Astrocyte (in vitro differentiated cells and primary cell): ENCODE measurements around the gene DYRK4. TPM values are rescaled to one million over a fixed set of nuclear protein-coding genes. Genes with fewer than 3 reads are reported as not detected.

Experiments
- DNase-seq: peaks from one replicate; pipeline ENCODE4 v3.0.0-alpha.2; 2010; ENCODE audit warnings: low read depth
- FAIRE-seq: peaks from 2 replicates; lab custom pipeline; 2011; peaks lifted over from hg19 to GRCh38; lab: Jason Lieb, UNC
- H2AFZ ChIP-seq: 2 replicates; pipeline ENCODE4 v1.6.0; 2012; ENCODE audit warnings: low read depth, low read length, inconsistent platforms
- H3K27ac ChIP-seq: 2 replicates; pipeline ENCODE4 v1.5.1; 2011; ENCODE audit warnings: low read depth, low read length, inconsistent platforms
- H3K27me3 ChIP-seq: 2 replicates; pipeline ENCODE4 v1.6.0; 2011; ENCODE audit warnings: low read length, inconsistent platforms; ENCODE audit not compliant: insufficient read depth
- H3K36me3 ChIP-seq: 2 replicates; pipeline ENCODE4 v1.5.1; 2011; ENCODE audit warnings: low read length, inconsistent platforms; ENCODE audit not compliant: insufficient read depth
- H3K4me1 ChIP-seq: 2 replicates; pipeline ENCODE4 v1.5.1; 2011; ENCODE audit warnings: low read length, inconsistent platforms; ENCODE audit not compliant: insufficient read depth
- H3K4me2 ChIP-seq: 2 replicates; pipeline ENCODE4 v1.6.0; 2012; ENCODE audit warnings: low read length, inconsistent platforms
- H3K4me3 ChIP-seq: 2 replicates; pipeline ENCODE4 v1.5.1; 2011; ENCODE audit warnings: low read depth, mild to moderate bottlenecking, low read length, inconsistent platforms; ENCODE audit not compliant: insufficient read depth
- H3K79me2 ChIP-seq: 2 replicates; pipeline ENCODE4 v1.6.0; 2012; ENCODE audit warnings: mild to moderate bottlenecking, low read length, inconsistent platforms; ENCODE audit not compliant: insufficient read depth
- H3K9ac ChIP-seq: 2 replicates; pipeline ENCODE4 v1.6.0; 2012; ENCODE audit warnings: mild to moderate bottlenecking, low read length, inconsistent platforms
- H3K9me3 ChIP-seq: 2 replicates; pipeline ENCODE4 v1.5.1; 2012; ENCODE audit warnings: low read depth, mild to moderate bottlenecking, low read length, inconsistent platforms; ENCODE audit not compliant: insufficient read depth
- H4K20me1 ChIP-seq: 2 replicates; pipeline ENCODE4 v1.6.0; 2012; ENCODE audit warnings: low read length, inconsistent platforms; ENCODE audit not compliant: insufficient read depth
- H3K27ac Mint-ChIP-seq: one replicate; pipeline ENCODE4 v1.8.0; 2021; ENCODE audit warnings: mild to moderate bottlenecking, mixed read lengths; ENCODE audit not compliant: unreplicated experiment
- H3K27me3 Mint-ChIP-seq: one replicate; pipeline ENCODE4 v1.8.0; 2021; ENCODE audit warnings: low read depth, mixed read lengths; ENCODE audit not compliant: unreplicated experiment
- H3K36me3 Mint-ChIP-seq: one replicate; pipeline ENCODE4 v1.8.0; 2021; ENCODE audit warnings: low read depth, mixed read lengths; ENCODE audit not compliant: unreplicated experiment
- H3K4me1 Mint-ChIP-seq: one replicate; pipeline ENCODE4 v1.8.0; 2021; ENCODE audit warnings: low read depth, mixed read lengths; ENCODE audit not compliant: unreplicated experiment
- H3K4me3 Mint-ChIP-seq: one replicate; pipeline ENCODE4 v1.8.0; 2021; ENCODE audit warnings: mild to moderate bottlenecking, moderate library complexity, mixed read lengths; ENCODE audit not compliant: unreplicated experiment
- H3K9me3 Mint-ChIP-seq: one replicate; pipeline ENCODE4 v1.8.0; 2021; ENCODE audit warnings: mild to moderate bottlenecking, mixed read lengths; ENCODE audit not compliant: unreplicated experiment
- CTCF ChIP-seq: IDR thresholded peaks from 2 replicates; pipeline ENCODE4 v1.5.1; 2011; ENCODE audit warnings: low read depth, mild to moderate bottlenecking, inconsistent platforms, low read length, moderate library complexity; ENCODE audit not compliant: insufficient read depth
- EZH2 ChIP-seq: IDR thresholded peaks from 2 replicates; pipeline ENCODE4 v1.6.1; 2012; ENCODE audit warnings: mild to moderate bottlenecking, low read length, inconsistent platforms; ENCODE audit not compliant: insufficient read depth
- total RNA-seq: library from RNA; stranded (reverse); gene quantifications from 2 replicates; pipeline ENCODE4 v1.2.1, GENCODE V29; 2021

DYRK4 gene
- total RNA-seq, 1 donor from 2014 or later: 33.9 TPM

DNA sequence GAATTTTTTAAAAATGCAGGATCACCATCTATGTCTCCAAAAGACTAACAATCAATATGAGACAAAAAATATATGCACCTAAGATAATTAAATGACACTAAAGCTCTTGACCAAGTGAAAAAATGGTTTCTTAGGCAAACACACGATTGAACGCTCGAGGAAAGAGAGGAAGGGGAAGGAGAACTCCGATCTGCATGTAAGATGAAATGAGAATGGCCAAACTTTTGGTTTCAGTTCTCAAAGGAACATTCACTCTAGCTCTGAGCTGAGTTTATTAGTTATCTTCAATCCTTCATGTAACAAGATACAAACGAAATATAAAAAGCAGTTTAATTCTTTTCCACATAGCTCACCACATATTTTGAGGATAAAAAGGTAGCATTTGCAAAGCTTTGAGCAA is 2.8 kb downstream of the DYRK4 start:
- peaks cover 2% of the 10 kb centered on the region for H3K4me1 Mint-ChIP-seq
- no peak overlapping the region for H2AFZ ChIP-seq
- H3K9me3 Mint-ChIP-seq: no peaks in the 10 kb centered on the region
- H3K4me1 ChIP-seq: no peaks in the 10 kb centered on the region
- H3K27me3 ChIP-seq: no peaks in the 10 kb centered on the region
- H3K27me3 Mint-ChIP-seq: peaks cover 12% of the 10 kb centered on the region
- H3K27ac Mint-ChIP-seq: no peak overlapping the region
- no peak overlapping the region for H3K4me3 ChIP-seq
- H3K9me3 ChIP-seq: no peaks in the 10 kb centered on the region
- H4K20me1 ChIP-seq: no peaks in the 10 kb centered on the region
- TF ChIP-seq CTCF (no peak), EZH2 (no peak)
- no peak overlapping the region for H3K4me3 Mint-ChIP-seq
- no peak overlapping the region for H3K4me2 ChIP-seq
- H3K79me2 ChIP-seq: no peaks in the 10 kb centered on the region
- FAIRE-seq: no peak
- no peak overlapping the region for H3K27ac ChIP-seq
- no peaks in the 10 kb centered on the region for H3K36me3 ChIP-seq
- DNase-seq: no peak
- no peak overlapping the region for H3K9ac ChIP-seq
- H3K36me3 Mint-ChIP-seq: no peaks in the 10 kb centered on the region

DNA sequence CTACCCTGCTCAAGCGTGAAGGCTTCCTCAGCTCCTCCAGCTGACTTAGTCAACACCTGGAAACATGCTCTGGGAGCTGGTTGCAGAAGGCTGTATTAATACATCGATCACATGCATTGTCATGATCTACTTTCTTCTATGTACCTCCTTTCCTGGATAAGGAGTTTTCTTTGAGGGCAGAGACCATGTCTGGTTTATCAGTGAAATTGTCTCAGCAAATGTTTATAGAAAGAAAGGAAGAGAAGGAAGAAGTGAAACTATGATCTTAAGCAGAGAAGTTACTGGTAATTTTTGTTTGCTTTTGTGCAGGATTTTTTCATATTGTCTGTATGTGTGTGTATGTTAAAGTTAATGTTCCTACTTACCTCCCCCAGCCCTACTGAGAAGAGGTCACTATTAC is 4.5 kb downstream of the DYRK4 start:
- FAIRE-seq (no peak), DNase-seq (no peak)
- Mint-ChIP-seq H3K27me3 (peaks cover 12% of the 10 kb centered on the region), H3K9me3 (no peaks in the 10 kb centered on the region), H3K4me1 (peaks cover 2% of the 10 kb centered on the region), H3K27ac (no peak overlapping the region), H3K4me3 (no peak overlapping the region), H3K36me3 (no peaks in the 10 kb centered on the region)
- H3K27ac ChIP-seq: no peak overlapping the region
- H3K4me2 ChIP-seq: no peak overlapping the region
- no peaks in the 10 kb centered on the region for H3K27me3 ChIP-seq
- H3K4me3 ChIP-seq: no peak overlapping the region
- TF ChIP-seq CTCF: no peak
- TF ChIP-seq EZH2: no peak
- no peaks in the 10 kb centered on the region for H3K4me1 ChIP-seq
- no peaks in the 10 kb centered on the region for H4K20me1 ChIP-seq
- H3K9ac ChIP-seq: no peak overlapping the region
- H3K36me3 ChIP-seq: no peaks in the 10 kb centered on the region
- H3K9me3 ChIP-seq: no peaks in the 10 kb centered on the region
- H2AFZ ChIP-seq: no peak overlapping the region
- H3K79me2 ChIP-seq: no peaks in the 10 kb centered on the region

DNA sequence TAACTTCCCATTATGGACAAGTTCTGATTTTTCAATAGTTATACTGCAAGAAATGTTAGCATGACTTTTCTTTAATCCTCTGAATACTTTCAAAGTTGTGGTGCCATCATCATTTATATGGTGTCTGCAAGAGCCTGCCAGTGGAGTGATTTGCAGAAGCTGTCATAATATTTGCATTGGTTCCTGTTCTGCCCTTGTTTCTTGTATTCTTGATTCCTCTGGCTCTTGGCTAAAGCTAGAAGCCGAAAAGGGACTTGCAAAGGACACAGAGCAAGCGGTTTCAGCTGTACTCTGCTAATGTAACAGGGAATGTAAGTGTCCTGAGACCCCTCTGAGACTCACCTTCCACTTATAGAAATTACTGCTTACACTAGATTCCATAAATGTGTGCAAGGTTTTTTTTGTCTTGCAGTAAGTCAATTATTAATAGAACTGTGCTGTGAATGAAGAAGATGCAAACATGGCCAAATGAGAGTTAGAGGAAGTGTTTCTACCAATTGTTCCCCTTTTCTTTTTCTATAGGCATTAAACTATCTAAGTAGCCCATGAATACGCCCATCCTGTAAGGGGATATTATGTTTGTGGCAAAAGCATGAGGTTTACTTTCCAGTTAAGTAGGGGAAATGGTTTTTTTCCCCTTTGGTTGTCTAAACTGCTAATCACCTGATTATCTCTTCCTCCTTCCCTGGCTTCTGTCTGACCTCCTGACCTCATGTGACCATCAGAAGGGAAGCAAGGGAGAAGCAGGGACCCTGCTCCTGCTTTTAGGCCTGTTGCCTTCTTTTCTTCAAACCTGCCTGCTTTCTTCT is 5.3 kb downstream of the DYRK4 start:
- peaks cover 5% of the 10 kb centered on the region for H3K4me1 Mint-ChIP-seq
- no peak overlapping the region for H3K27ac Mint-ChIP-seq

More for the DNA sequence above, 5.3 kb downstream of the DYRK4 start:
- no peaks in the 10 kb centered on the region for H3K4me1 ChIP-seq
- H2AFZ ChIP-seq: no peak overlapping the region
- DNase-seq: no peak
- H3K4me2 ChIP-seq: no peak overlapping the region
- H4K20me1 ChIP-seq: no peaks in the 10 kb centered on the region
- TF ChIP-seq EZH2 (no peak), CTCF (no peak)
- H3K27me3 Mint-ChIP-seq: peaks cover 12% of the 10 kb centered on the region
- no peaks in the 10 kb centered on the region for H3K9me3 ChIP-seq
- H3K27ac ChIP-seq: no peak overlapping the region
- no peaks in the 10 kb centered on the region for H3K36me3 ChIP-seq
- H3K79me2 ChIP-seq: no peaks in the 10 kb centered on the region
- no peaks in the 10 kb centered on the region for H3K27me3 ChIP-seq
- no peak overlapping the region for H3K4me3 Mint-ChIP-seq
- H3K36me3 Mint-ChIP-seq: no peaks in the 10 kb centered on the region
- H3K9me3 Mint-ChIP-seq: no peaks in the 10 kb centered on the region
- H3K9ac ChIP-seq: no peak overlapping the region
- H3K4me3 ChIP-seq: no peak overlapping the region
- no peak for FAIRE-seq
